ENCODE results near the gene ZDHHC14.
"Not testable (repeated sequence)": the region's sequence is repeated elsewhere in the genome, so short reads cannot be mapped to it uniquely, and the experiment has no call there.

The ZDHHC14 gene

DNA sequence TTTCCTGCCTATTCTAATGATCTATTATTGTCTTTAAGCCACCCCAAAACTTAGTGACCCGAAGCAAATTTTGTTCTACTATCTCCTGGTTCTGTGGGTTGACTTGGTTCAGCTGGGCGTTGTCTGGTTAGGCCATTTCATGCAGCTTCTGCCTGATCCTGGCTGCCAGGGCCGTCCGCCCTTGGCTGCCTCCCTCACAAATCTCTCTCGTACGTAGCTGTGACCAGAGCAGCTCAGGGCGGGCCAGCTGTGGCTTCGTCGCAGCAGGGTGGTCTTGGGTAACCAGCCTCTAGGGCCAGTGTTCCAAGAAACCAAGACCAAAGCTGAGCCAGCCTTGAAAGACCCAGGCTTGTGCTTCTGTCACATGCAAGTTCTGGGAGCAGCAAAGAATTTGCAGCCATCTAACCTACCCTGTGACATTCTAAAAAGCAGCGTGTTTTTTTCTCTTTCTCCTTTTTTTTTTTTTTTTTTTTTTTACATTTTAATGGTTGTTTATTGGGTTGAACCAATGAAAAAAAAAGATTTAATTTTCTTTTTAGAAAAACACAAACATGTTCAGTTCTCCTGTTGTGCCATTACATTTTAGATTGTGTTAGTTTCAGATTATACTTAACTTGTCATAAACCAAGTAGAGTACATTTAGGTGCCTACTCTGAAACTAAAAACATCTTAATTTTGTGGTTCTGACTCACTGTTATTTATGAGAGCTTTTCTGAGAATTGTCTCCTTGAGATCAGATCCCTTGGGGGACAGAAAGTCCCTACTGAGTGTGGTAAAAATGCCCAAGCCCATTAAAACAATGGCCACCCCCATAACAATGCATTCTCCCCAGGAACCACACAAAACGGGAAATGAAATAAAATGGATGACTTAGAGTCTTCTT, 83.9 kb downstream of the ZDHHC14 start:
- H3K9me3 ChIP-seq (ENCODE audit: control insufficient read depth, insufficient read depth, low read length): no peaks in the 10 kb centered on the region
- H3K4me2 ChIP-seq (ENCODE audit: low read length): no peak overlapping the region
- no peaks in the 10 kb centered on the region for H3K79me2 ChIP-seq (ENCODE audit: control insufficient read depth, low read length)
- H3K27ac ChIP-seq (ENCODE audit: low read depth, low read length): no peak overlapping the region
- H3K4me1 ChIP-seq (ENCODE audit: control insufficient read depth, low read length): peaks cover 33% of the 10 kb centered on the region
- peaks cover 6% of the 10 kb centered on the region; the same call in 1 of the 2 replicates for H3K27me3 ChIP-seq (ENCODE audit: control insufficient read depth, low read length)
- no peaks in the 10 kb centered on the region for H3F3A ChIP-seq (ENCODE audit: control insufficient read depth, insufficient read depth)
- no peaks in the 10 kb centered on the region for H3K36me3 ChIP-seq (ENCODE audit: control insufficient read depth, low read length)
- no peak overlapping the region for H3K4me3 ChIP-seq (ENCODE audit: low read length)
- no peaks in the 10 kb centered on the region for H3K9me2 ChIP-seq (replicated peaks; ENCODE audit: control insufficient read depth, low read length)
- TF ChIP-seq EZH2phosphoT487 (IDR thresholded peaks at IDR 0.05; ENCODE audit: borderline replicate concordance, low read length): no peak
- TF ChIP-seq, protein P1, sequence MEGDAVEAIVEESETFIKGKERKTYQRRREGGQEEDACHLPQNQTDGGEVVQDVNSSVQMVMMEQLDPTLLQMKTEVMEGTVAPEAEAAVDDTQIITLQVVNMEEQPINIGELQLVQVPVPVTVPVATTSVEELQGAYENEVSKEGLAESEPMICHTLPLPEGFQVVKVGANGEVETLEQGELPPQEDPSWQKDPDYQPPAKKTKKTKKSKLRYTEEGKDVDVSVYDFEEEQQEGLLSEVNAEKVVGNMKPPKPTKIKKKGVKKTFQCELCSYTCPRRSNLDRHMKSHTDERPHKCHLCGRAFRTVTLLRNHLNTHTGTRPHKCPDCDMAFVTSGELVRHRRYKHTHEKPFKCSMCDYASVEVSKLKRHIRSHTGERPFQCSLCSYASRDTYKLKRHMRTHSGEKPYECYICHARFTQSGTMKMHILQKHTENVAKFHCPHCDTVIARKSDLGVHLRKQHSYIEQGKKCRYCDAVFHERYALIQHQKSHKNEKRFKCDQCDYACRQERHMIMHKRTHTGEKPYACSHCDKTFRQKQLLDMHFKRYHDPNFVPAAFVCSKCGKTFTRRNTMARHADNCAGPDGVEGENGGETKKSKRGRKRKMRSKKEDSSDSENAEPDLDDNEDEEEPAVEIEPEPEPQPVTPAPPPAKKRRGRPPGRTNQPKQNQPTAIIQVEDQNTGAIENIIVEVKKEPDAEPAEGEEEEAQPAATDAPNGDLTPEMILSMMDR (IDR thresholded peaks at IDR 0.05; ENCODE audit: low read depth, low read length, poor library complexity, severe bottlenecking): no peak
- no peaks in the 10 kb centered on the region for H4K20me1 ChIP-seq (ENCODE audit: control insufficient read depth, insufficient read depth, low read depth, low read length)

DNA sequence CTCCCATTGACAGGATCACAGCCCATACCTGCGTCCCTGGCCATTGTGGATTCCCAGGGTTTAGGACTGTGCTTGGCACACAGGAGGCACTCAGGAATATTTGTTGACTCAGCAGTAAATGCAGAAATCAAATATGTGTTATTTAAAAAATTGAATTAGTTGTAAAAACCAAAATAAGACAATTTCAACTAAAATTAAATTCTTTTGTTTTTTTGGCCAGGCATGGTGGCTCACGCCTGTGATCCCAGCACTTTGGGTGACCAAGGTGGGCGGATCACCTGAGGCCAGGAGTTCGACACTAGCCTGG, 85.3 kb downstream of the ZDHHC14 start:
- H3F3A ChIP-seq (ENCODE audit: control insufficient read depth, insufficient read depth): no peaks in the 10 kb centered on the region
- no peaks in the 10 kb centered on the region for H3K9me3 ChIP-seq (ENCODE audit: control insufficient read depth, insufficient read depth, low read length)
- no peak overlapping the region for H3K4me3 ChIP-seq (ENCODE audit: low read length)
- no peak for TF ChIP-seq EZH2phosphoT487 (IDR thresholded peaks at IDR 0.05; ENCODE audit: borderline replicate concordance, low read length)
- TF ChIP-seq, protein P1 (IDR thresholded peaks at IDR 0.05; ENCODE audit: low read depth, low read length, poor library complexity, severe bottlenecking): no peak
- H4K20me1 ChIP-seq (ENCODE audit: control insufficient read depth, insufficient read depth, low read depth, low read length): no peaks in the 10 kb centered on the region
- no peaks in the 10 kb centered on the region for H3K9me2 ChIP-seq (replicated peaks; ENCODE audit: control insufficient read depth, low read length)
- peaks cover 22% of the 10 kb centered on the region for H3K4me1 ChIP-seq (ENCODE audit: control insufficient read depth, low read length)
- no peaks in the 10 kb centered on the region for H3K79me2 ChIP-seq (ENCODE audit: control insufficient read depth, low read length)
- no peak overlapping the region for H3K27ac ChIP-seq (ENCODE audit: low read depth, low read length)
- no peaks in the 10 kb centered on the region for H3K36me3 ChIP-seq (ENCODE audit: control insufficient read depth, low read length)
- no peak overlapping the region for H3K4me2 ChIP-seq (ENCODE audit: low read length)
- H3K27me3 ChIP-seq (ENCODE audit: control insufficient read depth, low read length): peaks cover 6% of the 10 kb centered on the region; the same call in 1 of the 2 replicates

DNA sequence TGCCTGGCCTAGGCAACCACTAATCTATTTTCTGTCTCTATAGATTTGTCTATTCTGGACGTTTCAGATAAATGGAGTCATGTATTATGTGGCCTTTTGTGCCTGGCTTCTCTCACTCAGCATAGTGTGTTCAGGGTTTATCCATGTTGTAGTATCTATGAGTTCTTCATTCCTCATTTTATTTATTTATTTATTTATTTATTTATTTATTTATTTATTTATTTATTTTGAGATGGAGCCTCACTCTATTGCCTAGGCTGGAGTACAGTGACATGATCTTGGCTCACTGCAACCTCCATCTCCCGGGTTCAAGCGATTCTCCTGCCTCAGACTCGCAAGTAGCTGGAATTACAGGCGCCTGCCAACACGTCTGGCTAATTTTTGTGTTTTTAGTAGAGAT, 86.3 kb downstream of the ZDHHC14 start:
- not testable (repeated sequence) for H3F3A ChIP-seq (ENCODE audit: control insufficient read depth, insufficient read depth); H3K27me3 ChIP-seq (ENCODE audit: control insufficient read depth, low read length); H4K20me1 ChIP-seq (ENCODE audit: control insufficient read depth, insufficient read depth, low read depth, low read length); H3K9me3 ChIP-seq (ENCODE audit: control insufficient read depth, insufficient read depth, low read length); H3K27ac ChIP-seq (ENCODE audit: low read depth, low read length); H3K4me2 ChIP-seq (ENCODE audit: low read length); H3K36me3 ChIP-seq (ENCODE audit: control insufficient read depth, low read length); H3K4me3 ChIP-seq (ENCODE audit: low read length); H3K79me2 ChIP-seq (ENCODE audit: control insufficient read depth, low read length); H3K9me2 ChIP-seq (replicated peaks; ENCODE audit: control insufficient read depth, low read length)
- H3K4me1 ChIP-seq (ENCODE audit: control insufficient read depth, low read length): peaks cover 12% of the 10 kb centered on the region

DNA sequence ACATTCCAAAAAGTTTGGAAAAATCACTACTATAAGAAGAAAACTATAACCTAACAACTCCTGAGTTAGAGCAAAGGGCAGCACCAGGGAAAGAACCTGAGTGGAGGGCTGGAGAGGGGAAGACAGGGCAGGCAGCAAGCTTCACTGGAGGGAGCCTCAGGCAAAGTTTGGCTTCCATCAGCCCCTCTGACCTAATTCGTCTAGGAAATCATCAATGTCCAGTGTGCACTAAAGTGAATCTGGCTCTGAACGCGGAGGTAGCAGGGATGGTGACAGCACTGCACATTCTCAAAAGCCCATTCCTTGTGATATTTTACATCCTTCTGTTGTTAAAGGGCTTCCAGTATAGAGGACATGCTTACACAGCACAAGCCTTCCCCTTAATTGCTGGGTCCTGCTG, 87.1 kb downstream of the ZDHHC14 start:
- Histone ChIP-seq H3K27me3 (ENCODE audit: control insufficient read depth, low read length) (peaks cover 3% of the 10 kb centered on the region; the same call in 1 of the 2 replicates), H3K9me2 (replicated peaks; ENCODE audit: control insufficient read depth, low read length) (no peaks in the 10 kb centered on the region), H3F3A (ENCODE audit: control insufficient read depth, insufficient read depth) (no peaks in the 10 kb centered on the region), H3K79me2 (ENCODE audit: control insufficient read depth, low read length) (no peaks in the 10 kb centered on the region), H4K20me1 (ENCODE audit: control insufficient read depth, insufficient read depth, low read depth, low read length) (no peaks in the 10 kb centered on the region), H3K4me3 (ENCODE audit: low read length) (no peak overlapping the region), H3K9me3 (ENCODE audit: control insufficient read depth, insufficient read depth, low read length) (no peaks in the 10 kb centered on the region), H3K4me1 (ENCODE audit: control insufficient read depth, low read length) (peaks cover 4% of the 10 kb centered on the region), H3K4me2 (ENCODE audit: low read length) (no peak overlapping the region), H3K36me3 (ENCODE audit: control insufficient read depth, low read length) (no peaks in the 10 kb centered on the region), H3K27ac (ENCODE audit: low read depth, low read length) (no peak overlapping the region)
- TF ChIP-seq, protein P1 (IDR thresholded peaks at IDR 0.05; ENCODE audit: low read depth, low read length, poor library complexity, severe bottlenecking): no peak
- no peak for TF ChIP-seq EZH2phosphoT487 (IDR thresholded peaks at IDR 0.05; ENCODE audit: borderline replicate concordance, low read length)
